AG09319 (cell line): ENCODE results near the gene PITPNM3.

Experiments used
- DNase-seq: peaks from one replicate; pipeline ENCODE4 v3.0.0-alpha.2; 2010; ENCODE audit warnings: low read depth; ENCODE audit errors: extremely low read depth
- CTCF ChIP-seq: IDR thresholded peaks from 2 replicates; pipeline ENCODE4 v1.5.1; 2011; ENCODE audit warnings: low read depth, mild to moderate bottlenecking, inconsistent platforms, low read length, moderate library complexity

Gene PITPNM3

DNA sequence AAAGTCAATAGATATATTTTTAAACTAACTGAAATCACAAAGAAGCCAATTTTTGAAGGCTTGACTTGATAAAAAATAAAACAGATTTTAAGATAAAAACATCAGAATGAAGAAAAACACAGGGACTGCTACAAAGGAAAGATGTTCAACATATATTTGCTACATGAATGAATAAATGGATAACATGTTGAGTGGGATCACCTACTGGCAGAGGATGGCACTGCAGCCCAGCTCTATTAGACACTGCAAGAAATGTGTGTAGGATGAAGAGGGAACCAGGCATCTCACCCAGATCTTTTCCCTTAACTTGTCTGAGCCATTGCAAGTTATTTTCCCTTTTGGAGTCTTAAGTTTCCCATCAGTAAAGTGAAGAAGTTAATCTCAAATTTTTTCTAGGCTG lies 125.6 kb downstream of the PITPNM3 start:
- no peak for DNase-seq
- peak; percentile 5 for TF ChIP-seq CTCF

- DNase-seq = no peak
- no peak for TF ChIP-seq CTCF
Measured at GRCh38 chr17:6429266-6429665, 127.1 kb downstream of the PITPNM3 start.

DNA sequence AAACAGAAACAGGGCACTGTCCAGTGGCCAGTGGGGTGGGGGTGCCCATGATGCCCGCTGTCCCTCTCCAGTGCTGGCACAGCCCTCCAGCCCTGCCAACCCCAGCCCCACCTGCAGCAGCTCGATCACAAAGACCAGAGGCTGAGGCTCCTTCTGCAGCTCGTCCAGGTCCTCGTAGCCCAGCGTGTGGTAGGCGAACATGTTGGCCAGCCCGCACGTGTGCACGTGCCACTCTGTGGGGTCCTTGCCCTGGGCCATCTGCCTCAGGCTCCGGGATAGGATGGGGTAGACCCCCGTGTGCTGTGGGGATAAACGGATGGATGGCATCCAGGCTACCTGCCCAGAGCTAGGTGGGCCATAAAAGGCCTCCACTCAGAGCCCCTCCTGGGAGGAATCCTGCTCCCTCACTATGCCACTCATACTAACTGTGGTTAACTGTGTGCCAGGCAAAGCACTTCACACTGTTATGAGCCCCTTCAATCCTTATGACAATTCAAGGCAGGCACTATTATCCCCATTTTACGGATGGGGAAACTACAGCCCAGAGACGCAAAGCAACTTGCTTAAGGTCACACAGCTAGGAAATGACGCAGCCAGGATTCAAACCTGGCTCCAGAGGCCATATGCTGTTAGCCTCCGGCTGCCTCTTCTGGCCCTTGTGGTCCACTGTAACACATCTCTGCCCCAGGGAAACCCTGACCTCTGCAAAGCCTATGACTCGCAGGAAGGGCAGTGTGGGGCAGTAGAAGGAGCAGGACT lies 128.0 kb downstream of the PITPNM3 start:
- no peak for DNase-seq
- no peak for TF ChIP-seq CTCF

- TF ChIP-seq CTCF = no peak
- no peak for DNase-seq
Measured at GRCh38 chr17:6427279-6427781, 129.0 kb downstream of the PITPNM3 start.

DNA sequence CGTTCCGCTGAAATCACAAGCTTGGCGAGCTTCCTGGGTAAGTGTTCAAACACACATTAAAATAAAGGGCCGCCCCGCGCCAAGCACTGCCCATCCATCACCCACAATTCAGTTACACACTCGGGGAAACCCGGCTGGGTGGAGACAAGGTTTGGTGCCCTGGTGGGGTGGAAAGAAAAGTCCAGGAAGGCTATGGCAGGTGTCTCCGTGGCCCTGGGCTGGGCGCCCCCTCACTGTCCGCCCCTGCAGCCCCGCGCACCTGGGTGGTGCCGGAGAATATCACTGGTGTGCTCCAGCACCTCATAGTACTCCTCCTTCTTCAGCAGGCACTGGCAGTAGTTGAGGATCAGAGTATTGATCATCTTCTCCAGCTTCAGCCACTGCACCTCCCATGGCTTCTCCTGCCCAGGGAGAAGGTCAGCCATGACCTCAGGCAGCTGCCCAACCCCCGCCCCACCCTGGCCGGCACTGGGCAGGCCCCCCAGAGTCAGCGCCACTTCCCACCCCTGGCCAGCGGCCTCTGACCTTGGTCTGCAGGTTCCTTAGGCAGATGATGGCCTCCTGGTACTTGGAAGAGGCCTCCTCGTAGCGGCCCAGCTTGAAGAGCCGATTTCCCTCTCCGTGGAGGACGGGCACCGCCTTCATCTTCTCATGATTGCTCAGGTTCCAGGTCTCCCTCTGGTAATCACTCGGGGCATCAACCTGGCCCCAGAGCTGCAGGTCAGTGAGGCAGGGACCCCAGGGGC lies 129.8 kb downstream of the PITPNM3 start:
- DNase-seq = no peak

GRCh38 chr17:6425407-6425806 lies 130.9 kb downstream of the PITPNM3 start:
- DNase-seq = no peak
- no peak for TF ChIP-seq CTCF

More for the DNA sequence above, 129.8 kb downstream of the PITPNM3 start:
- no peak for TF ChIP-seq CTCF

DNA sequence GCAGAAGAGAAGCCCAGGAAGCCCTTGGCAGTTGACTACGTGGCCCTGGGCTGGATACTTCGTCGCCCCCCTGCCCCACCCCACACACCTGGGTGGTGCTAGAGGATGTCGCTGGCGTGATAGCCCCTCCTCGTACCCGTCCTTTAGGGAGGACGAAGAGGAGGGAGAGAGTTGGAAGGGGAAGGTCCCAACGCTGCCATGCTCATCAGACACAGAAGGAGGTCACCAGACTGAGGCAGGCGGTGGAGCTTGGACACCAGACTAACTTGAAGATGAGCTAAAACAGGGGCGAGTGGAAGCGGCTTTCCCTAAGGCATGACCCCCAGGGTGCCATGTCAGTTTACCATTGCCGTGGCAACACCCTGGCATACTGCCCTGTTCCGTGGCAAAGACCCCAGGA lies 132.4 kb downstream of the PITPNM3 start:
- TF ChIP-seq CTCF = no peak
- DNase-seq = no peak
